GM12878 (cell line): ENCODE data around the gene GPR173. TPM values are rescaled to one million over a fixed set of nuclear protein-coding genes. Genes with fewer than 3 reads are reported as not detected.

ENCODE experiments used
- ATAC-seq: fragments of 200-7000 bp; cut with Tn5 transposase; 3 replicates; pipeline ENCODE4 v1.9.1; 2020; ENCODE audit warnings: mild to moderate bottlenecking, moderate library complexity
- BruUV-seq: library from RNA; stranded (reverse); fragments of 400-500 nt; replicated peaks from 2 replicates; lab custom pipeline; 2021; lab: Mats Ljungman, UMichigan
- CTCF ChIA-PET: fragments of 300-600 bp; sonication (Branson Sonifier 250); formaldehyde crosslinking; extraction: SDS; loops from one replicate; lab custom pipeline; 2021; ENCODE audit warnings: inconsistent platforms; lab: Yijun Ruan, JAX
- POLR2A ChIA-PET: fragments of 350-600 bp; formaldehyde crosslinking; extraction: SDS; loops from one replicate; lab custom pipeline; 2021; ENCODE audit warnings: inconsistent platforms; lab: Charles Lee
- RAD21 ChIA-PET: fragments of 300-600 bp; sonication (Branson Sonifier 250); formaldehyde crosslinking; loops from one replicate; lab custom pipeline; 2023; ENCODE audit warnings: antibody characterized with exemption; ENCODE audit not compliant: unreplicated experiment; lab: Charles Lee
- SMC1A ChIA-PET: fragments of 300-600 bp; sonication (Branson Sonifier 250); formaldehyde crosslinking; loops from one replicate; lab custom pipeline; 2023; ENCODE audit not compliant: unreplicated experiment, uncharacterized antibody; lab: Charles Lee
- DNase-seq: peaks from one replicate; pipeline ENCODE4 v3.0.0-alpha.2; 2011; ENCODE audit warnings: low read depth, low spot score
- FAIRE-seq: peaks from 3 replicates; lab custom pipeline; 2011; peaks lifted over from hg19 to GRCh38; lab: Jason Lieb, UNC
- H2AFZ ChIP-seq: 2 replicates; pipeline ENCODE4 v1.6.0; 2011; ENCODE audit warnings: low read depth, low read length, control low read depth; ENCODE audit not compliant: control insufficient read depth
- H3K27ac ChIP-seq: 2 replicates; pipeline ENCODE4 v1.5.1; 2011; ENCODE audit warnings: control low read depth; ENCODE audit not compliant: control insufficient read depth, insufficient read depth
- H3K27me3 ChIP-seq, 2 experiments: replicated peaks in 1 of 2; 2 replicates each; pipeline versions ENCODE4 v1.6.0 to v1.6.1; 2011; ENCODE audit warnings: low read length in 1 of 2; ENCODE audit not compliant: control insufficient read depth in 2 of 2, insufficient read depth in 2 of 2
- H3K36me3 ChIP-seq, 2 experiments: 2 replicates each; pipeline ENCODE4 v1.5.1; 2011; ENCODE audit warnings: low read length in 1 of 2; ENCODE audit not compliant: control insufficient read depth in 2 of 2, insufficient read depth in 2 of 2
- H3K4me1 ChIP-seq: 2 replicates; pipeline ENCODE4 v1.6.1; 2011; ENCODE audit warnings: mild to moderate bottlenecking, low read length, moderate library complexity, mixed read lengths; ENCODE audit not compliant: control insufficient read depth, insufficient read depth
- H3K4me2 ChIP-seq: 2 replicates; pipeline ENCODE4 v1.6.0; 2011; ENCODE audit warnings: control low read depth; ENCODE audit not compliant: control insufficient read depth, insufficient read depth
- H3K4me3 ChIP-seq: fragments of 200-600 bp; sonication (generic); 2 replicates; pipeline ENCODE4 v1.5.1; 2016
- H3K79me2 ChIP-seq: 2 replicates; pipeline ENCODE4 v1.6.0; 2011; ENCODE audit warnings: low read length; ENCODE audit not compliant: control insufficient read depth, insufficient read depth
- H3K9ac ChIP-seq: 2 replicates; pipeline ENCODE4 v1.8.0; 2011; ENCODE audit warnings: low read length, control low read depth, mixed read lengths; ENCODE audit not compliant: control insufficient read depth, insufficient read depth
- H3K9me3 ChIP-seq: replicated peaks from 3 replicates; pipeline ENCODE4 v1.5.1; 2011; ENCODE audit warnings: mild to moderate bottlenecking, low read length; ENCODE audit not compliant: control insufficient read depth, insufficient read depth
- H4K20me1 ChIP-seq: 2 replicates; pipeline ENCODE4 v1.6.0; 2011; ENCODE audit not compliant: control insufficient read depth, insufficient read depth
- BCL11A ChIP-seq: IDR thresholded peaks from 2 replicates; pipeline ENCODE4 v1.6.1; 2011; ENCODE audit warnings: low read depth, low read length
- NFIC ChIP-seq: IDR thresholded peaks from 2 replicates; pipeline ENCODE4 v1.6.1; 2012; ENCODE audit warnings: low read depth, mild to moderate bottlenecking, inconsistent platforms, low read length, moderate library complexity
- RCOR1 ChIP-seq: conservative IDR thresholded peaks from 2 replicates; pipeline ENCODE4 v1.6.1; 2012; ENCODE audit warnings: low read depth, low read length, improper control_type of control experiment
- SUPT20H ChIP-seq: IDR thresholded peaks from 2 replicates; pipeline ENCODE4 v1.6.1; 2011; ENCODE audit warnings: low read depth, mild to moderate bottlenecking, low read length, moderate library complexity, borderline replicate concordance; ENCODE audit not compliant: control insufficient read depth
- WGBS: methylation state at CpG from one replicate; pipeline ENCODE4 v1.1.6; 2016; ENCODE audit warnings: low lambda C conversion rate; ENCODE audit not compliant: insufficient replicate concordance, insufficient coverage; ENCODE audit errors: missing lambda C conversion rate; 5-methylcytosine and 5-hydroxymethylcytosine counted together
- in situ Hi-C: fragments of 300-500 bp; cut with MboI; formaldehyde crosslinking; loops from 9 replicates; pipeline ENCODE4 v1.14.3; 2018; ENCODE audit warnings: mixed read lengths
- intact Hi-C: fragments of 100-400 bp; cut with micrococcal nuclease; formaldehyde crosslinking; loops from one replicate; pipeline ENCODE4 v1.14.2; 2022; ENCODE audit not compliant: unreplicated experiment
- polyA plus RNA-seq, 11 experiments: library from polyadenylated mRNA; depleted of rRNA in 4 of 11; unstranded in 6 of 11; stranded (reverse) in 5 of 11; fragments of >200 nt; fragmentation: Nextera tagmentation in 4 of 11; fragmentation: Illumina TruSeq in 1 of 11; extraction: Ambion mirVana in 4 of 11; extraction: Trizol in 1 of 11; gene quantifications; 1 replicate in 1 of 11; 2 replicates in 10 of 11; pipeline versions ENCODE4 v1.2.1 to v1.2.3, GENCODE V29; 2011 to 2016; ENCODE audit warnings: inconsistent platforms in 2 of 11, missing spikeins in 2 of 11, low read depth in 1 of 11
- total RNA-seq, 4 experiments: library from RNA; depleted of rRNA in 3 of 4; stranded (reverse); fragments of >200 nt in 3 of 4; fragmentation: Illumina TruSeq in 1 of 4; extraction: Trizol in 1 of 4; gene quantifications; 2 replicates each; pipeline versions ENCODE4 v1.2.1 to v1.2.3, GENCODE V29; 2013 to 2021
- TF ChIP-seq, protein P1 (sequence below): fragments of 450-650 bp; formaldehyde crosslinking; IDR thresholded peaks from 2 replicates; pipeline ENCODE4 v1.5.0; 2022; ENCODE audit warnings: mild to moderate bottlenecking, missing genetic modification characterization
- TF ChIP-seq, protein P2 (sequence below): IDR thresholded peaks from 2 replicates; pipeline ENCODE4 v1.6.1; 2012; ENCODE audit warnings: improper control_type of control experiment, low read depth, low read length; ENCODE audit not compliant: insufficient replicate concordance
- TF ChIP-seq, protein P3 (sequence below): IDR thresholded peaks from 2 replicates; pipeline ENCODE4 v1.6.1; 2011; ENCODE audit warnings: borderline replicate concordance, low read depth, mild to moderate bottlenecking, moderate library complexity, mixed read lengths, low read length; ENCODE audit not compliant: insufficient read depth; ENCODE audit errors: extremely low read length
- TF ChIP-seq, protein P4 (sequence below): fragments of 450-650 bp; IDR thresholded peaks from 2 replicates; pipeline ENCODE4 v1.6.1; 2018; ENCODE audit warnings: borderline replicate concordance, mild to moderate bottlenecking; ENCODE audit not compliant: partially characterized antibody
- TF ChIP-seq, protein P5 (sequence below): fragments of 450-650 bp; IDR thresholded peaks from 2 replicates; pipeline ENCODE4 v1.6.1; 2017; ENCODE audit warnings: mild to moderate bottlenecking

GPR173 gene
- total and polyA plus RNA-seq, 10 of the 15 experiments (the other 5 are each of a cell fraction or from before 2014, with no cell fraction given) = 0.04 to 0.24 (median 0.12) TPM; not detected in 4

DNA sequence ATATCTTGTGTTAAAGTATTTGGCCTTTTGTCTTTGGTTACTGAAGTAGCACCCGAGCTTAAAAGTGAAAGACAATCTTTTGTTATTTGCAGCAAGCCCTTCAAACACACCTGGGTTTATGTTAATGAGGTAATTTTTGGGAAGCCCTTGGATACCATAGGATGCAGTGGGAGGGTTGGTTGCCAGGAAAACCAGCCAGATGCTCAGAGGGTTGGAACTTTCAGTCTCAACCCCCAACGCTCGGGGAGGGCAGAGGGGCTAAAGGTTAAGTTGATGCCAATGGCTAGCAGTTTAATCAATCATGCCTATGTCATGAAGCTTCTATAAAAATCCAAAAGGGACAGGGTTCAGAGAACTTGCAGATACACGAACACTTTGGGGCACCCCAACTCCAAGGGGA lies 17.2 kb upstream of the GPR173 start:
- no TSS peak for BruUV-seq
- RAD21 ChIA-PET = no interaction called here
- H3K79me2 ChIP-seq = no peaks in the 10 kb centered on the region
- TF ChIP-seq RCOR1 (no peak), BCL11A (no peak), SUPT20H (no peak), NFIC (no peak)
- TF ChIP-seq, protein P1, sequence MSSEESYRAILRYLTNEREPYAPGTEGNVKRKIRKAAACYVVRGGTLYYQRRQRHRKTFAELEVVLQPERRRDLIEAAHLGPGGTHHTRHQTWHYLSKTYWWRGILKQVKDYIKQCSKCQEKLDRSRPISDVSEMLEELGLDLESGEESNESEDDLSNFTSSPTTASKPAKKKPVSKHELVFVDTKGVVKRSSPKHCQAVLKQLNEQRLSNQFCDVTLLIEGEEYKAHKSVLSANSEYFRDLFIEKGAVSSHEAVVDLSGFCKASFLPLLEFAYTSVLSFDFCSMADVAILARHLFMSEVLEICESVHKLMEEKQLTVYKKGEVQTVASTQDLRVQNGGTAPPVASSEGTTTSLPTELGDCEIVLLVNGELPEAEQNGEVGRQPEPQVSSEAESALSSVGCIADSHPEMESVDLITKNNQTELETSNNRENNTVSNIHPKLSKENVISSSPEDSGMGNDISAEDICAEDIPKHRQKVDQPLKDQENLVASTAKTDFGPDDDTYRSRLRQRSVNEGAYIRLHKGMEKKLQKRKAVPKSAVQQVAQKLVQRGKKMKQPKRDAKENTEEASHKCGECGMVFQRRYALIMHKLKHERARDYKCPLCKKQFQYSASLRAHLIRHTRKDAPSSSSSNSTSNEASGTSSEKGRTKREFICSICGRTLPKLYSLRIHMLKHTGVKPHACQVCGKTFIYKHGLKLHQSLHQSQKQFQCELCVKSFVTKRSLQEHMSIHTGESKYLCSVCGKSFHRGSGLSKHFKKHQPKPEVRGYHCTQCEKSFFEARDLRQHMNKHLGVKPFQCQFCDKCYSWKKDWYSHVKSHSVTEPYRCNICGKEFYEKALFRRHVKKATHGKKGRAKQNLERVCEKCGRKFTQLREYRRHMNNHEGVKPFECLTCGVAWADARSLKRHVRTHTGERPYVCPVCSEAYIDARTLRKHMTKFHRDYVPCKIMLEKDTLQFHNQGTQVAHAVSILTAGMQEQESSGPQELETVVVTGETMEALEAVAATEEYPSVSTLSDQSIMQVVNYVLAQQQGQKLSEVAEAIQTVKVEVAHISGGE (CRISPR knock-in tag) = no peak
- TF ChIP-seq, protein P2, sequence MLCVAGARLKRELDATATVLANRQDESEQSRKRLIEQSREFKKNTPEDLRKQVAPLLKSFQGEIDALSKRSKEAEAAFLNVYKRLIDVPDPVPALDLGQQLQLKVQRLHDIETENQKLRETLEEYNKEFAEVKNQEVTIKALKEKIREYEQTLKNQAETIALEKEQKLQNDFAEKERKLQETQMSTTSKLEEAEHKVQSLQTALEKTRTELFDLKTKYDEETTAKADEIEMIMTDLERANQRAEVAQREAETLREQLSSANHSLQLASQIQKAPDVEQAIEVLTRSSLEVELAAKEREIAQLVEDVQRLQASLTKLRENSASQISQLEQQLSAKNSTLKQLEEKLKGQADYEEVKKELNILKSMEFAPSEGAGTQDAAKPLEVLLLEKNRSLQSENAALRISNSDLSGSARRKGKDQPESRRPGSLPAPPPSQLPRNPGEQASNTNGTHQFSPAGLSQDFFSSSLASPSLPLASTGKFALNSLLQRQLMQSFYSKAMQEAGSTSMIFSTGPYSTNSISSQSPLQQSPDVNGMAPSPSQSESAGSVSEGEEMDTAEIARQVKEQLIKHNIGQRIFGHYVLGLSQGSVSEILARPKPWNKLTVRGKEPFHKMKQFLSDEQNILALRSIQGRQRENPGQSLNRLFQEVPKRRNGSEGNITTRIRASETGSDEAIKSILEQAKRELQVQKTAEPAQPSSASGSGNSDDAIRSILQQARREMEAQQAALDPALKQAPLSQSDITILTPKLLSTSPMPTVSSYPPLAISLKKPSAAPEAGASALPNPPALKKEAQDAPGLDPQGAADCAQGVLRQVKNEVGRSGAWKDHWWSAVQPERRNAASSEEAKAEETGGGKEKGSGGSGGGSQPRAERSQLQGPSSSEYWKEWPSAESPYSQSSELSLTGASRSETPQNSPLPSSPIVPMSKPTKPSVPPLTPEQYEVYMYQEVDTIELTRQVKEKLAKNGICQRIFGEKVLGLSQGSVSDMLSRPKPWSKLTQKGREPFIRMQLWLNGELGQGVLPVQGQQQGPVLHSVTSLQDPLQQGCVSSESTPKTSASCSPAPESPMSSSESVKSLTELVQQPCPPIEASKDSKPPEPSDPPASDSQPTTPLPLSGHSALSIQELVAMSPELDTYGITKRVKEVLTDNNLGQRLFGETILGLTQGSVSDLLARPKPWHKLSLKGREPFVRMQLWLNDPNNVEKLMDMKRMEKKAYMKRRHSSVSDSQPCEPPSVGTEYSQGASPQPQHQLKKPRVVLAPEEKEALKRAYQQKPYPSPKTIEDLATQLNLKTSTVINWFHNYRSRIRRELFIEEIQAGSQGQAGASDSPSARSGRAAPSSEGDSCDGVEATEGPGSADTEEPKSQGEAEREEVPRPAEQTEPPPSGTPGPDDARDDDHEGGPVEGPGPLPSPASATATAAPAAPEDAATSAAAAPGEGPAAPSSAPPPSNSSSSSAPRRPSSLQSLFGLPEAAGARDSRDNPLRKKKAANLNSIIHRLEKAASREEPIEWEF = no peak
- TF ChIP-seq, protein P3, sequence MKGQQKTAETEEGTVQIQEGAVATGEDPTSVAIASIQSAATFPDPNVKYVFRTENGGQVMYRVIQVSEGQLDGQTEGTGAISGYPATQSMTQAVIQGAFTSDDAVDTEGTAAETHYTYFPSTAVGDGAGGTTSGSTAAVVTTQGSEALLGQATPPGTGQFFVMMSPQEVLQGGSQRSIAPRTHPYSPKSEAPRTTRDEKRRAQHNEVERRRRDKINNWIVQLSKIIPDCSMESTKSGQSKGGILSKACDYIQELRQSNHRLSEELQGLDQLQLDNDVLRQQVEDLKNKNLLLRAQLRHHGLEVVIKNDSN = no peak
- TF ChIP-seq, protein P4, sequence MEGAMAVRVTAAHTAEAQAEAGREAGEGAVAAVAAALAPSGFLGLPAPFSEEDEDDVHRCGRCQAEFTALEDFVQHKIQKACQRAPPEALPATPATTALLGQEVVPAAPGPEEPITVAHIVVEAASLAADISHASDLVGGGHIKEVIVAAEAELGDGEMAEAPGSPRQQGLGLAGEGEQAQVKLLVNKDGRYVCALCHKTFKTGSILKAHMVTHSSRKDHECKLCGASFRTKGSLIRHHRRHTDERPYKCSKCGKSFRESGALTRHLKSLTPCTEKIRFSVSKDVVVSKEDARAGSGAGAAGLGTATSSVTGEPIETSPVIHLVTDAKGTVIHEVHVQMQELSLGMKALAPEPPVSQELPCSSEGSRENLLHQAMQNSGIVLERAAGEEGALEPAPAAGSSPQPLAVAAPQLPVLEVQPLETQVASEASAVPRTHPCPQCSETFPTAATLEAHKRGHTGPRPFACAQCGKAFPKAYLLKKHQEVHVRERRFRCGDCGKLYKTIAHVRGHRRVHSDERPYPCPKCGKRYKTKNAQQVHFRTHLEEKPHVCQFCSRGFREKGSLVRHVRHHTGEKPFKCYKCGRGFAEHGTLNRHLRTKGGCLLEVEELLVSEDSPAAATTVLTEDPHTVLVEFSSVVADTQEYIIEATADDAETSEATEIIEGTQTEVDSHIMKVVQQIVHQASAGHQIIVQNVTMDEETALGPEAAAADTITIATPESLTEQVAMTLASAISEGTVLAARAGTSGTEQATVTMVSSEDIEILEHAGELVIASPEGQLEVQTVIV = no peak
- TF ChIP-seq, protein P5, sequence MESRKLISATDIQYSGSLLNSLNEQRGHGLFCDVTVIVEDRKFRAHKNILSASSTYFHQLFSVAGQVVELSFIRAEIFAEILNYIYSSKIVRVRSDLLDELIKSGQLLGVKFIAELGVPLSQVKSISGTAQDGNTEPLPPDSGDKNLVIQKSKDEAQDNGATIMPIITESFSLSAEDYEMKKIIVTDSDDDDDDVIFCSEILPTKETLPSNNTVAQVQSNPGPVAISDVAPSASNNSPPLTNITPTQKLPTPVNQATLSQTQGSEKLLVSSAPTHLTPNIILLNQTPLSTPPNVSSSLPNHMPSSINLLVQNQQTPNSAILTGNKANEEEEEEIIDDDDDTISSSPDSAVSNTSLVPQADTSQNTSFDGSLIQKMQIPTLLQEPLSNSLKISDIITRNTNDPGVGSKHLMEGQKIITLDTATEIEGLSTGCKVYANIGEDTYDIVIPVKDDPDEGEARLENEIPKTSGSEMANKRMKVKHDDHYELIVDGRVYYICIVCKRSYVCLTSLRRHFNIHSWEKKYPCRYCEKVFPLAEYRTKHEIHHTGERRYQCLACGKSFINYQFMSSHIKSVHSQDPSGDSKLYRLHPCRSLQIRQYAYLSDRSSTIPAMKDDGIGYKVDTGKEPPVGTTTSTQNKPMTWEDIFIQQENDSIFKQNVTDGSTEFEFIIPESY = no peak
- intact Hi-C loops (no loop called here), in situ Hi-C loops (no loop called here)
- SMC1A ChIA-PET = no interaction called here
- no peak overlapping the region for H3K9ac ChIP-seq
- H3K9me3 ChIP-seq = no peaks in the 10 kb centered on the region
- no peak overlapping the region for H3K27ac ChIP-seq
- DNase-seq (no peak), FAIRE-seq (no peak), ATAC-seq (no peak)
- H2AFZ ChIP-seq = no peak overlapping the region
- H3K27me3 ChIP-seq = no peaks in the 10 kb centered on the region; a peak in 1 of 4 replicates
- WGBS = 29% methylated on average over 4 of the region's 4 CpGs
- no peak overlapping the region for H3K4me3 ChIP-seq
- POLR2A ChIA-PET = no interaction called here
- no peaks in the 10 kb centered on the region for H3K36me3 ChIP-seq
- H4K20me1 ChIP-seq = no peaks in the 10 kb centered on the region
- CTCF ChIA-PET = no interaction called here
- H3K4me2 ChIP-seq = no peak overlapping the region
- H3K4me1 ChIP-seq = no peaks in the 10 kb centered on the region
